Transverse colon (tissue), 4 donors: ENCODE results near the gene SIPA1L3. TPM values are rescaled to one million over a fixed set of nuclear protein-coding genes. Genes with fewer than 3 reads are reported as not detected.
A peak's percentile ranks its signal among the peaks of the same experiment; 100 is the strongest.

Source experiments
- DNase-seq: peaks from one replicate; pipeline ENCODE4 v3.0.0-alpha.2; 2019
- H3K27ac ChIP-seq, 4 donors: fragments of 200-600 bp; sonication (generic); 2 replicates each; pipeline ENCODE4 v1.5.1; 2016 to 2018; ENCODE audit warnings: inconsistent platforms in 4 of 4
- H3K27me3 ChIP-seq: fragments of 200-600 bp; sonication (generic); 2 replicates; pipeline ENCODE4 v1.5.1; 2017; ENCODE audit warnings: inconsistent platforms
- H3K36me3 ChIP-seq, 4 donors: fragments of 200-600 bp; sonication (generic); 2 replicates each; pipeline ENCODE4 v1.5.1; 2017 to 2019; ENCODE audit warnings: inconsistent platforms in 4 of 4
- H3K4me1 ChIP-seq, 4 donors: fragments of 200-600 bp; sonication (generic); 2 replicates each; pipeline ENCODE4 v1.5.1; 2017 to 2020; ENCODE audit warnings: inconsistent platforms in 4 of 4
- H3K4me3 ChIP-seq, 4 donors: fragments of 200-600 bp; sonication (generic); 1 replicate in 1 of 4; 2 replicates in 3 of 4; pipeline versions ENCODE4 v1.5.1 to v1.6.1; 2017 to 2019; ENCODE audit warnings: inconsistent platforms in 4 of 4
- H3K9me3 ChIP-seq, 2 donors: fragments of 200-600 bp; sonication (generic); 2 replicates each; pipeline ENCODE4 v1.5.1; 2017 to 2019; ENCODE audit warnings: inconsistent platforms in 2 of 2
- CTCF ChIP-seq, 5 experiments: fragments of 200-600 bp in 3 of 5; fragments of 450-650 bp in 2 of 5; sonication (generic) in 3 of 5; IDR thresholded peaks; 1 replicate in 2 of 5; 2 replicates in 3 of 5; pipeline ENCODE4 v1.5.1; 2016 to 2017; ENCODE audit warnings: antibody characterized with exemption in 5 of 5, inconsistent platforms in 3 of 5, mild to moderate bottlenecking in 2 of 5, moderate library complexity in 1 of 5
- EP300 ChIP-seq: sonication (generic); formaldehyde crosslinking; IDR thresholded peaks from one replicate; pipeline ENCODE4 v1.6.1; 2017; ENCODE audit warnings: antibody characterized with exemption, low read depth
- POLR2A ChIP-seq: fragments of 450-650 bp; IDR thresholded peaks from one replicate; pipeline ENCODE4 v1.6.1; 2016; ENCODE audit warnings: antibody characterized with exemption, mild to moderate bottlenecking, moderate library complexity
- POLR2AphosphoS5 ChIP-seq, 3 donors: sonication (generic); formaldehyde crosslinking; IDR thresholded peaks; one replicate each; pipeline ENCODE4 v1.6.1; 2016; ENCODE audit warnings: antibody characterized with exemption in 3 of 3
- WGBS, 2 donors: methylation state at CpG; one replicate each; pipeline ENCODE4 v1.1.5; 2018; ENCODE audit warnings: low coverage in 1 of 2; 5-methylcytosine and 5-hydroxymethylcytosine counted together
- in situ Hi-C, 4 donors: fragments of 200-750 bp; cut with MboI; loops; one replicate each; pipeline versions ENCODE4 v1.15.0 to v1.15.1; 2017; ENCODE audit warnings: low sequenced_read_pairs in 3 of 4, low pct_ligation_motif_present in 1 of 4, low pct_unique_long_range_greater_than_20kb in 1 of 4
- intact Hi-C: fragments of 100-400 bp; cut with DNase I; formaldehyde crosslinking; loops from one replicate; pipeline ENCODE4 v1.15.1; 2023; ENCODE audit warnings: low total_unique reads
- total RNA-seq, 4 donors: library from RNA; depleted of rRNA; stranded (reverse); fragments of >200 nt; gene quantifications; one replicate each; pipeline ENCODE4 v1.1.0, GENCODE V29; 2016

SIPA1L3 gene
- total RNA-seq, 4 donors from 2014 or later, result 191 to 284 (median 231) TPM

- in situ Hi-C loops, result no loop called here
- peaks cover 26 to 76% (median 35%) of the 10 kb centered on the region in 4 donors for H3K4me1 ChIP-seq
- H3K9me3 ChIP-seq, result no peaks in the 10 kb centered on the region
- TF ChIP-seq POLR2A, result no peak
- no peak for TF ChIP-seq CTCF (IDR thresholded peaks at IDR 0.05)
- no peak for TF ChIP-seq POLR2AphosphoS5 (IDR thresholded peaks at IDR 0.05)
- no peak for TF ChIP-seq EP300
- H3K27me3 ChIP-seq, result peaks cover 3% of the 10 kb centered on the region
- H3K4me3 ChIP-seq, result no peak overlapping the region
- intact Hi-C loops, result no loop called here
- no peak for DNase-seq
- peak overlapping the region; percentile 83 to 92 (median 90) for H3K27ac ChIP-seq
- H3K36me3 ChIP-seq, result no peaks in the 10 kb centered on the region
These were observed 343.4 kb downstream of the SIPA1L3 start for GRCh38 chr19:38250428-38250820.

GRCh38 chr19:38250821-38251563, 344.0 kb downstream of the SIPA1L3 start:
- H3K4me3 ChIP-seq, result peak overlapping the region in 3 of 4 donors; percentile 11 to 30 (median 21)
- 24% methylated on average over 2 to 18 of the region's 18 CpGs for WGBS, 2 donors

GRCh38 chr19:38251564-38252051, 344.6 kb downstream of the SIPA1L3 start:
- intact Hi-C loops, result no loop called here
- in situ Hi-C loops, result no loop called here
- peaks cover 24 to 74% (median 37%) of the 10 kb centered on the region in 4 donors for H3K4me1 ChIP-seq

More at GRCh38 chr19:38250821-38251563, 344.0 kb downstream of the SIPA1L3 start:
- peak; percentile 81 for DNase-seq
- H3K4me1 ChIP-seq, result peaks cover 23 to 74% (median 31%) of the 10 kb centered on the region in 4 donors
- H3K27ac ChIP-seq, result peak overlapping the region; percentile 83 to 92 (median 90)
- no peaks in the 10 kb centered on the region for H3K36me3 ChIP-seq
- in situ Hi-C loops, result no loop called here
- intact Hi-C loops, result no loop called here
- TF ChIP-seq CTCF (IDR thresholded peaks at IDR 0.05), result no peak
- peak in 2 of 3 donors; percentile 9 to 35 for TF ChIP-seq POLR2AphosphoS5 (IDR thresholded peaks at IDR 0.05)
- no peak for TF ChIP-seq EP300
- peaks cover 8% of the 10 kb centered on the region for H3K27me3 ChIP-seq
- H3K9me3 ChIP-seq, result no peaks in the 10 kb centered on the region

More at GRCh38 chr19:38251564-38252051, 344.6 kb downstream of the SIPA1L3 start:
- Histone ChIP-seq H3K4me3 (peak overlapping the region; percentile 3 to 30 (median 16)), H3K27me3 (peaks cover 15% of the 10 kb centered on the region), H3K27ac (peak overlapping the region; percentile 83 to 92 (median 90)), H3K36me3 (no peaks in the 10 kb centered on the region), H3K9me3 (no peaks in the 10 kb centered on the region)
- 14% methylated on average over 7 to 10 of the region's 10 CpGs for WGBS, 2 donors
- no peak for TF ChIP-seq CTCF (IDR thresholded peaks at IDR 0.05)
- no peak for TF ChIP-seq POLR2A
- TF ChIP-seq POLR2AphosphoS5 (IDR thresholded peaks at IDR 0.05), result no peak
- TF ChIP-seq EP300, result no peak
- no peak for DNase-seq
